Activated T-helper 2 cell treated with anti-CD3 and anti-CD28 coated beads, Interferon-gamma antibody, Interleukin-2, Interleukin-4, amounts not matched to agents 10 μg/mL and 5 μg/mL and 100 μg/mL, durations not matched to agents 14 hours and 24 hours and 36 hours (primary cell): Measurements from ENCODE around the gene PRKAR2A. TPM values are rescaled to one million over a fixed set of nuclear protein-coding genes. Genes with fewer than 3 reads are reported as not detected.

ENCODE experiments used
- DNase-seq: peaks from one replicate; pipeline ENCODE4 v3.0.0; 2021; ENCODE audit warnings: low spot score
- H3K27ac Mint-ChIP-seq: one replicate; pipeline ENCODE4 v1.8.0; 2021; ENCODE audit warnings: mixed read lengths
- H3K27me3 Mint-ChIP-seq: one replicate; pipeline ENCODE4 v1.8.0; 2021; ENCODE audit warnings: low read depth, mixed read lengths
- H3K36me3 Mint-ChIP-seq: one replicate; pipeline ENCODE4 v1.8.0; 2021; ENCODE audit warnings: low read depth, mixed read lengths
- H3K4me1 Mint-ChIP-seq: one replicate; pipeline ENCODE4 v1.8.0; 2021; ENCODE audit warnings: low read depth, mixed read lengths
- H3K4me3 Mint-ChIP-seq: one replicate; pipeline ENCODE4 v1.8.0; 2021; ENCODE audit warnings: low read depth, mild to moderate bottlenecking, moderate library complexity, mixed read lengths
- H3K9me3 Mint-ChIP-seq: one replicate; pipeline ENCODE4 v1.8.0; 2021; ENCODE audit warnings: mixed read lengths
- intact Hi-C: fragments of 100-400 bp; cut with micrococcal nuclease; formaldehyde crosslinking; loops from one replicate; pipeline ENCODE4 v1.15.1; 2023
- total RNA-seq: library from RNA; stranded (reverse); gene quantifications from 2 replicates; pipeline ENCODE4 v1.2.3, GENCODE V29; 2022

Gene PRKAR2A
- 30.7 and 32.4 TPM in 2 replicates for total RNA-seq

DNA sequence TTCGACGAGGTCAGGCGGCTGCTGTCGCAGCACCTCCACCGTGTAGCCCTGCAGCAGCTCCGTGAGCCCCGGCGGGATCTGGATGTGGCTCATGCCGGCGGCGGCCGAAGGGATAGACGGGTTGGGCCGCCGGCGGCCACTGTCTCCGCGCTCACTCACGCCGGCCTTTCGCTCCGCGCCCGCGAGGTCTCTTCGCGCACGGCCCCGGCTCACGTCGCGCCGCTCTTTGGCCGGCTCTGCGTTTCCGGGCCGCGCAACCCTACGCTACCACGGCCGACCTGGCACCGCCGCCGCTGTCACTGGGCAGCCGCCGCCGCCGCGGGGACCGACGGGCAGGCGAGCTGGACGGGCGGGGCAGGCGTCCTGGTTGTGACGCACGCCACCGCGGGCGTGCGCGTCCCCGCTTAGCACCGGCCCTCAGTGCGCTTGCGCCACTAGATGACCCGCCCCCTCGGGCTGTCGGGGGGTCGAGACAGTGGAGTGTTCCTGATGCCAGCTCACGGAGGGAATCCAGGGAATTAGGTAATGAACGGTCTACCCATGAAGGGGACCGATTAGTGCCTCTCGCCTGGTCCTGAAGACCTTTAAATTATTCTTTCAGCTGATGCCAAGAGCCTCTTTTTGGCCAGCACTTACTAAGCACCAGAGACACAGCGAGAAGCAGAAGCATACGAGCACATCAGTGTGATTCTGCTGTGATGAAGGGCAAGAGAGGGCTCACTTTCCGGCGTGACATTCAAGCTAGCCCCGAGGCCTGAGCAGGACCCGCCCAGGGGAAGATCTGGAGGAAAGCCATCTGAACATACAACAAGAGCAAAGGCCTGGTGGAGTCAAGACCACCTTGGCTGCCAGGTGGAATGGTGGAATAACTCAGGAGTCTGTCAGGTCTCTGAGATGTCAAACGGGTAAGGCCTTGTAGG lies at the start of gene PRKAR2A:
TSS of gene PRKAR2A (minus strand) at position 371 of the 920 bp plus-strand sequence. CDS start at position 93, 278 bp downstream.
- peaks cover 21% of the 10 kb centered on the region for H3K4me1 Mint-ChIP-seq
- H3K36me3 Mint-ChIP-seq, result peaks cover 15% of the 10 kb centered on the region
- DNase-seq, result peak; percentile 79
- intact Hi-C loops, result loop anchor here (5.0 kb wide), 1 partner anchor 50 kb away; the partner anchor contains the start of gene SLC25A20
- H3K27me3 Mint-ChIP-seq, result no peaks in the 10 kb centered on the region
- H3K9me3 Mint-ChIP-seq, result no peaks in the 10 kb centered on the region
- peak within 1 kb of the TSS; percentile 82 for H3K4me3 Mint-ChIP-seq
- H3K27ac Mint-ChIP-seq, result peak within 1 kb of the TSS; percentile 90

- Mint-ChIP-seq H3K36me3 (peaks cover 5% of the 10 kb centered on the region), H3K27me3 (no peaks in the 10 kb centered on the region), H3K4me1 (peaks cover 27% of the 10 kb centered on the region), H3K27ac (no peak overlapping the region), H3K4me3 (no peak overlapping the region), H3K9me3 (no peaks in the 10 kb centered on the region)
- no peak for DNase-seq
- intact Hi-C loops, result loop anchor here (5.0 kb wide), 1 partner anchor 50 kb away; the partner anchor contains the start of gene PRKAR2A
These were observed 49.3 kb upstream of the PRKAR2A start for GRCh38 chr3:48896936-48897335.

DNA sequence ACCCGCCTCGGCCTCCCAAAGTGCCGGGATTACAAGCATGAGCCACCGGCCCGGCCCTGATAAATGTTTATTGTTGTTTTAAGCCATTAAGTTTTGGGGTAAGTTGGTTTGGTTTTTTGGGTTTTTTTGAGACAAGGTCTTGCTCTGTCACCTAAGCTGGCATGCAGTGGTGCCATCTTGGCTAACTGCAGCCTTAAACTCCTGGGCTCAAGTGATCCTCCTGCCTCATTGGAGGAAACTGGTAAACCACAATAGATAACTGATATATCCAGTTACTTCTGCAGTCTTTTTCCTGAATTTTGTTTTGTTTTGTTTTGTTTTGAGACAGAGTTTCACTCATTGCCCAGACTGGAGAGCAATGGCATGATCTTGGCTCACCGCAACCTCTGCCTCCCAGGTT lies 46.8 kb upstream of the PRKAR2A start:
- intact Hi-C loops, result no loop called here
- H3K36me3 Mint-ChIP-seq, result peaks cover 10% of the 10 kb centered on the region
- no peak overlapping the region for H3K27ac Mint-ChIP-seq
- H3K27me3 Mint-ChIP-seq, result no peaks in the 10 kb centered on the region
- H3K9me3 Mint-ChIP-seq, result no peaks in the 10 kb centered on the region
- H3K4me1 Mint-ChIP-seq, result peaks cover 24% of the 10 kb centered on the region
- DNase-seq, result no peak
- H3K4me3 Mint-ChIP-seq, result no peak overlapping the region

GRCh38 chr3:48891606-48892005 lies 43.9 kb upstream of the PRKAR2A start:
- intact Hi-C loops, result no loop called here
- no peaks in the 10 kb centered on the region for H3K27me3 Mint-ChIP-seq
- no peak overlapping the region for H3K27ac Mint-ChIP-seq

GRCh38 chr3:48885753-48886152 lies 38.1 kb upstream of the PRKAR2A start:
- peaks cover 2% of the 10 kb centered on the region for H3K4me1 Mint-ChIP-seq
- H3K4me3 Mint-ChIP-seq, result no peak overlapping the region
- DNase-seq, result no peak
- intact Hi-C loops, result no loop called here
- H3K36me3 Mint-ChIP-seq, result peaks cover 18% of the 10 kb centered on the region
- no peak overlapping the region for H3K27ac Mint-ChIP-seq
- no peaks in the 10 kb centered on the region for H3K9me3 Mint-ChIP-seq
- H3K27me3 Mint-ChIP-seq, result no peaks in the 10 kb centered on the region

More at GRCh38 chr3:48891606-48892005, 43.9 kb upstream of the PRKAR2A start:
- no peak overlapping the region for H3K4me3 Mint-ChIP-seq
- peaks cover 10% of the 10 kb centered on the region for H3K36me3 Mint-ChIP-seq
- H3K4me1 Mint-ChIP-seq, result peaks cover 6% of the 10 kb centered on the region
- no peak for DNase-seq
- H3K9me3 Mint-ChIP-seq, result no peaks in the 10 kb centered on the region

GRCh38 chr3:48881652-48882114 lies 34.0 kb upstream of the PRKAR2A start:
- no peak overlapping the region for H3K27ac Mint-ChIP-seq
- peaks cover 18% of the 10 kb centered on the region for H3K36me3 Mint-ChIP-seq
- intact Hi-C loops, result no loop called here
- no peak overlapping the region for H3K4me3 Mint-ChIP-seq
- no peak for DNase-seq
- H3K27me3 Mint-ChIP-seq, result no peaks in the 10 kb centered on the region
- peaks cover under 1% of the 10 kb centered on the region for H3K4me1 Mint-ChIP-seq
- no peaks in the 10 kb centered on the region for H3K9me3 Mint-ChIP-seq

DNA sequence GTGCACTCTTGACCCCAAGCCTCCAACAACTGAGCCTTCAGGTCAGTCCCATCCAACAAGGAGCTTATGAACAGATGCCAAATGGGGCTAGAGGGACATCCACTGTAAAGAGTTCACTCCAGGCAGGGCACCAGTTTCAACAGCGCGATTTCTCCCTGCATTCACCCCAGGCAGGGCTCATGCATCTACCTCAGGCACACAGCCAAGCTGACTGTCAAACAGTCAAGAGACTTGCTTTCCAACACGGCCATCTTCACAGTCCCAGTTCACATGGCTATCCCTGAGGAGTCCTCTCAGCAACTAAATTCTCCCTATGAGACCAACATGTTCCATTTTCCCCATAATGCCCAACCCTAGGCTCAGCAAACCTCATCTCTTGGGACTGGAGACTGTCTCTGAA lies 33.3 kb upstream of the PRKAR2A start:
- Mint-ChIP-seq H3K4me3 (no peak overlapping the region), H3K27me3 (no peaks in the 10 kb centered on the region), H3K36me3 (peaks cover 18% of the 10 kb centered on the region), H3K27ac (no peak overlapping the region), H3K9me3 (no peaks in the 10 kb centered on the region), H3K4me1 (no peaks in the 10 kb centered on the region)
- intact Hi-C loops, result no loop called here
- DNase-seq, result no peak

DNA sequence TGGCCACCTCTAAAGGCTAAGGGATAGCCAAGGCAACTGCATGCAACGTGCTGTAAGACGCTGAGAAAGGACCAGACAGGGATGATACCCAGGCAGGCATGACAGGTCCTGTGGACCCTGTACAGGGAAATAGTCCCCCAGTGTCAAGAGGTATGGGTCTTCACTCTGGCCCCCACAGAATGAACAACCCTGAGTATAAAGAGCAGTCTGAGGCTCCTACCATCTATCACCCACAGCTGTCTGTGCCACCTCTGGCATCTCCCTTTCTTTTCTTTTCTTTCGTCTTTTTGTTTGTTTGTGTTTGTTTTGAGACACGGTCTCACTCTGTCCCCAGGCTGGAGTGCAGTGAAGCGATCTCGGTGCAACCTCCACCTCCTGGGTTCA lies 32.3 kb upstream of the PRKAR2A start:
- Mint-ChIP-seq H3K36me3 (peaks cover 18% of the 10 kb centered on the region), H3K9me3 (no peaks in the 10 kb centered on the region), H3K27ac (no peak overlapping the region), H3K4me3 (no peak overlapping the region), H3K4me1 (no peaks in the 10 kb centered on the region), H3K27me3 (no peaks in the 10 kb centered on the region)
- intact Hi-C loops, result no loop called here
- no peak for DNase-seq

GRCh38 chr3:48879307-48879993 lies 31.8 kb upstream of the PRKAR2A start:
- no peaks in the 10 kb centered on the region for H3K4me1 Mint-ChIP-seq
- H3K27me3 Mint-ChIP-seq, result no peaks in the 10 kb centered on the region
- H3K4me3 Mint-ChIP-seq, result no peak overlapping the region
- H3K9me3 Mint-ChIP-seq, result no peaks in the 10 kb centered on the region
- peaks cover 13% of the 10 kb centered on the region for H3K36me3 Mint-ChIP-seq
- intact Hi-C loops, result no loop called here
- H3K27ac Mint-ChIP-seq, result no peak overlapping the region
- DNase-seq, result no peak

DNA sequence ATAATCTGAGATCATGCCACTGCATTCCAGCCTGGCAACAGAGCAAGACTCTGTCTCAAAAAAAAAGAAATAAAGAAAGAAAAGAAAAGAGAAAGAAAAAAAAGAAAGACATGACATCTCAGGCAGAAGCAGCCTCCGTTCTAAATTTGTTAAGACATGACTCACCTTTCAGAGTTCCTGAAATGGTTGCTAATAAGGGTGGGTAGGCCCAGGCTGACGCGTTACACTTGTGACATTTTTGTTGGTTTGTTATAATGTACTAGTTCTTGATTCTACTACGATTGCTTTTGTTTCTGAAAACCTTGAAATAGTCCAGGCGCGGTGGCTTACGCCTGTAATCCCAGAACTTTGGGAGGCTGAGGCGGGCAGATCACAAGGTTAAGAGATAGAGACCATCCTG lies 30.0 kb upstream of the PRKAR2A start:
- DNase-seq, result no peak
- no peak overlapping the region for H3K4me3 Mint-ChIP-seq
- H3K9me3 Mint-ChIP-seq, result no peaks in the 10 kb centered on the region
- intact Hi-C loops, result no loop called here
- H3K27me3 Mint-ChIP-seq, result no peaks in the 10 kb centered on the region
- no peak overlapping the region for H3K27ac Mint-ChIP-seq
- H3K36me3 Mint-ChIP-seq, result peaks cover 9% of the 10 kb centered on the region
- H3K4me1 Mint-ChIP-seq, result no peaks in the 10 kb centered on the region

- no peaks in the 10 kb centered on the region for H3K27me3 Mint-ChIP-seq
- H3K4me3 Mint-ChIP-seq, result no peak overlapping the region
- intact Hi-C loops, result no loop called here
- DNase-seq, result no peak
- H3K36me3 Mint-ChIP-seq, result peaks cover 22% of the 10 kb centered on the region
- H3K27ac Mint-ChIP-seq, result no peak overlapping the region
- H3K9me3 Mint-ChIP-seq, result no peaks in the 10 kb centered on the region
- no peaks in the 10 kb centered on the region for H3K4me1 Mint-ChIP-seq
These were observed 15.4 kb upstream of the PRKAR2A start for GRCh38 chr3:48863122-48863521.

GRCh38 chr3:48859206-48859605 lies 11.5 kb upstream of the PRKAR2A start:
- H3K4me1 Mint-ChIP-seq, result peaks cover 5% of the 10 kb centered on the region
- no peaks in the 10 kb centered on the region for H3K27me3 Mint-ChIP-seq
- no peak overlapping the region for H3K4me3 Mint-ChIP-seq
- intact Hi-C loops, result no loop called here
- H3K9me3 Mint-ChIP-seq, result no peaks in the 10 kb centered on the region
- no peak overlapping the region for H3K27ac Mint-ChIP-seq
- DNase-seq, result no peak
- H3K36me3 Mint-ChIP-seq, result peaks cover 27% of the 10 kb centered on the region

- Mint-ChIP-seq H3K4me1 (peaks cover 5% of the 10 kb centered on the region), H3K27me3 (no peaks in the 10 kb centered on the region), H3K9me3 (no peaks in the 10 kb centered on the region), H3K36me3 (peaks cover 27% of the 10 kb centered on the region), H3K4me3 (no peak overlapping the region), H3K27ac (no peak overlapping the region)
- no peak for DNase-seq
- intact Hi-C loops, result no loop called here
These were observed 11.0 kb upstream of the PRKAR2A start for GRCh38 chr3:48858709-48859108.
